Measurements from ENCODE around the gene BAAT.
A peak's percentile ranks its signal among the peaks of the same experiment; 100 is the strongest.

BAAT gene

GRCh38 chr9:101312661-101313060, 72.1 kb downstream of the BAAT start:
- no peak for DNase-seq (ENCODE audit: low read depth)

DNA sequence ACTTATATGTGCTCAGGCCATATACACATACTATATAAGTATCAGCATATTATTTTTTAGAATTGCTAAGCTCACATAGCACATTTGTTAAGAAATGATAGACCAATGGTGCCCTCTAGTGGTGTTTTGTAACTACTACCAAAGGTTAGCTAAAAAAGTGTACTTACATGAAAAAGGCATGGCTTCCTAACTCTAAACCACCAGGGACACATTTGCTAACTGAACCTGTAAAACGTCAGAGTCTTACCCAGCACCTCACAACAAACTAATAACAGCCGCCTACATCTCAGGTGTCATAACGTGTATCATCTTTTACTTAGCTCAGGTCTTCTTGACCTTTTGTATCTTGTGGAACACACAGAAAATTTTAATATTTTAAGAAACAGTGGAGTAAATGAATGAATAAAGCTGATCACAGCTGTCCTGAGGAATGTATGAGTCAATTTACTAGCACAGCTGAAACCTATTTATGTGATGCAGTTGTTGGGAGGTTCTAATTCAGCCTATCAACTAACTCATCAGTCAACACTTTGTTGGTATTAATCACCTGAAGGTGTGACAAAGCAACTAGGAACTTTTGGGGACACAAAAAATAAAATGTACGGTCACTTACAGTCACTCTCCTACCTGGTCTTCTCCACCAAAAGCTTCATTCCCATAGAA, 72.9 kb downstream of the BAAT start:
- peak; percentile 68 for DNase-seq (ENCODE audit: low read depth)

DNA sequence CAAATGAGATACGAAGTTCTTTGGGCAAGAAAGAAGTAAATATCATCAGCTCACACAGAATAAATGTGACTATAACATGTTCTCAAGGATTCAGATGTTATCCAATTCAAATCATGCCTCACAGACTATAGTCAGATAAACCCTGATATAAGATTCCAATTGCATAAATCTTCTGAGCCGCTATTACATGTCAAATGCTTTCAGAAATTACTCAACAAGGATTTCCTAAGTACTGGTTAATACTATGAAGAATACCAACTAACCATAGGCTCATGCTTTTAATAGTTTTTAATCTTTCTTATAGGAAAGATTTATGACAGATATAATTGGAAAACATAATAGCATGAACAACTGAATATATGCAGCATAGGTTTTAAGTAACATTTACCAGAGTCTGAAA, 73.6 kb downstream of the BAAT start:
- DNase-seq (ENCODE audit: low read depth) = no peak
